Prostate gland (tissue), 2 donors: ENCODE results near the gene VDR.

Experiments
- POLR2A ChIP-seq: fragments of 450-650 bp; IDR thresholded peaks from one replicate; pipeline ENCODE4 v1.6.1; 2016; ENCODE audit warnings: antibody characterized with exemption, mild to moderate bottlenecking
- TF ChIP-seq, protein P1 (sequence below), 4 experiments: fragments of 200-600 bp in 2 of 4; fragments of 450-650 bp in 2 of 4; sonication (generic) in 2 of 4; IDR thresholded peaks; 1 replicate in 3 of 4; 2 replicates in 1 of 4; pipeline ENCODE4 v1.5.1; 2016 to 2019; ENCODE audit warnings: antibody characterized with exemption in 4 of 4, mild to moderate bottlenecking in 2 of 4, moderate library complexity in 2 of 4

DNA sequence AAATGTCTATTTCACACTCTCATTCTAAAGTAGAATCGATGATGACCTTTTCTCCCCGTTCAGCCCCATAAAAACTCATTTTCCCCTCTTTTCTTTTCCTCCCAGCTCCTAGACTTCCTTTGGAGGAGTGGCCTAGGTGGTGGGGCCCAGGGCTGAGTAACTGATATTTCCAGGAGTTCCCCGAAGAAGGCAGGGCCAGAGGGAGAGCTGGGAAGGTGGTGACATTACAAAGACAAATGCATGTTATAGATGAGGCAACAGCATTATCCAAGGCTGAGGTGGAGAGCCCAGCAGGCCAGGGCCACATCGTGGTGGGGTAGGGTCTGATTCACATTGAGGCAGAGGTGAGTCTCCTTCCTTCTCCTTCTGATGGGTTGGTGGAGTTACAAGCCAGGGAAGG lies 62.9 kb downstream of the VDR start:
- TF ChIP-seq, protein P1, sequence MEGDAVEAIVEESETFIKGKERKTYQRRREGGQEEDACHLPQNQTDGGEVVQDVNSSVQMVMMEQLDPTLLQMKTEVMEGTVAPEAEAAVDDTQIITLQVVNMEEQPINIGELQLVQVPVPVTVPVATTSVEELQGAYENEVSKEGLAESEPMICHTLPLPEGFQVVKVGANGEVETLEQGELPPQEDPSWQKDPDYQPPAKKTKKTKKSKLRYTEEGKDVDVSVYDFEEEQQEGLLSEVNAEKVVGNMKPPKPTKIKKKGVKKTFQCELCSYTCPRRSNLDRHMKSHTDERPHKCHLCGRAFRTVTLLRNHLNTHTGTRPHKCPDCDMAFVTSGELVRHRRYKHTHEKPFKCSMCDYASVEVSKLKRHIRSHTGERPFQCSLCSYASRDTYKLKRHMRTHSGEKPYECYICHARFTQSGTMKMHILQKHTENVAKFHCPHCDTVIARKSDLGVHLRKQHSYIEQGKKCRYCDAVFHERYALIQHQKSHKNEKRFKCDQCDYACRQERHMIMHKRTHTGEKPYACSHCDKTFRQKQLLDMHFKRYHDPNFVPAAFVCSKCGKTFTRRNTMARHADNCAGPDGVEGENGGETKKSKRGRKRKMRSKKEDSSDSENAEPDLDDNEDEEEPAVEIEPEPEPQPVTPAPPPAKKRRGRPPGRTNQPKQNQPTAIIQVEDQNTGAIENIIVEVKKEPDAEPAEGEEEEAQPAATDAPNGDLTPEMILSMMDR (IDR thresholded peaks at IDR 0.05): no peak
- TF ChIP-seq POLR2A: no peak
